ENCODE data around the gene RADX. TPM values are rescaled to one million over a fixed set of nuclear protein-coding genes. Genes with fewer than 3 reads are reported as not detected.

Gene RADX
- total and polyA plus RNA-seq, 2 donors = 1.2 to 7.6 TPM

Other genes with a start within 250 kb of the RADX start
- gene RNF128, start 114.7 kb downstream of the RADX start, total RNA-seq = 0.90 TPM
- gene RNF128, start 114.7 kb downstream of the RADX start, polyA plus RNA-seq = 4.5 TPM
- 1.5 TPM for gene TBC1D8B, start 190.7 kb downstream of the RADX start, total RNA-seq
- gene TBC1D8B, start 190.7 kb downstream of the RADX start, polyA plus RNA-seq = 1.9 TPM

Data from thymus (tissue), 2 donors.